ENCODE results near the gene SIM2. TPM values are rescaled to one million over a fixed set of nuclear protein-coding genes. Genes with fewer than 3 reads are reported as not detected.

The SIM2 gene
- total RNA-seq, 4 donors from 2014 or later, result 0.42 TPM; not detected in 3

GRCh38 chr21:36735201-36735515 lies 36.2 kb downstream of the SIM2 start:
- WGBS, result 91% methylated on average over 3 of the region's 4 CpGs
- no peak for DNase-seq (ENCODE audit: extremely low spot score)

GRCh38 chr21:36735724-36736320 lies 36.9 kb downstream of the SIM2 start:
- H3K27ac ChIP-seq (replicated peaks in 1 of 4), result no peak overlapping the region
- intact Hi-C loops (cut with DNase I), result no loop called here
- H3K4me1 ChIP-seq, result no peaks in the 10 kb centered on the region
- H3K4me3 ChIP-seq, result no peak overlapping the region
- peaks cover 0 to 4% (median 0%) of the 10 kb centered on the region in 4 donors for H3K9me3 ChIP-seq
- H3K36me3 ChIP-seq, result no peaks in the 10 kb centered on the region
- TF ChIP-seq POLR2A (IDR thresholded peaks at IDR 0.05; ENCODE audit: low read depth), result no peak
- TF ChIP-seq CTCF (IDR thresholded peaks at IDR 0.05), result no peak
- no peak for TF ChIP-seq POLR2AphosphoS5 (IDR thresholded peaks at IDR 0.05)
- TF ChIP-seq EP300 (IDR thresholded peaks at IDR 0.05), result no peak
- peaks cover 0 to 61% (median 0%) of the 10 kb centered on the region in 4 donors for H3K27me3 ChIP-seq
- DNase-seq (ENCODE audit: extremely low spot score), result no peak
- WGBS, result 76% methylated on average over 7 of the region's 15 CpGs

More at GRCh38 chr21:36735201-36735515, 36.2 kb downstream of the SIM2 start:
- no peak for TF ChIP-seq POLR2AphosphoS5 (IDR thresholded peaks at IDR 0.05)
- TF ChIP-seq CTCF (IDR thresholded peaks at IDR 0.05), result no peak
- TF ChIP-seq POLR2A (IDR thresholded peaks at IDR 0.05; ENCODE audit: low read depth), result no peak
- no peak for TF ChIP-seq EP300 (IDR thresholded peaks at IDR 0.05)
- Histone ChIP-seq H3K4me3 (no peak overlapping the region), H3K4me1 (no peaks in the 10 kb centered on the region), H3K36me3 (no peaks in the 10 kb centered on the region), H3K27ac (replicated peaks in 1 of 4) (no peak overlapping the region), H3K9me3 (peaks cover 0 to 4% (median 0%) of the 10 kb centered on the region in 4 donors), H3K27me3 (peaks cover 0 to 68% (median 0%) of the 10 kb centered on the region in 4 donors)
- intact Hi-C loops (cut with DNase I), result no loop called here

- no peak for TF ChIP-seq EP300 (IDR thresholded peaks at IDR 0.05)
- TF ChIP-seq POLR2A (IDR thresholded peaks at IDR 0.05; ENCODE audit: low read depth), result no peak
- no peak for TF ChIP-seq CTCF (IDR thresholded peaks at IDR 0.05)
- no peak for TF ChIP-seq POLR2AphosphoS5 (IDR thresholded peaks at IDR 0.05)
- no peak for DNase-seq (ENCODE audit: extremely low spot score)
- WGBS, result 79% methylated on average over 12 of the region's 12 CpGs
Observed at GRCh38 chr21:36738489-36739126, 39.7 kb downstream of the SIM2 start.

DNA sequence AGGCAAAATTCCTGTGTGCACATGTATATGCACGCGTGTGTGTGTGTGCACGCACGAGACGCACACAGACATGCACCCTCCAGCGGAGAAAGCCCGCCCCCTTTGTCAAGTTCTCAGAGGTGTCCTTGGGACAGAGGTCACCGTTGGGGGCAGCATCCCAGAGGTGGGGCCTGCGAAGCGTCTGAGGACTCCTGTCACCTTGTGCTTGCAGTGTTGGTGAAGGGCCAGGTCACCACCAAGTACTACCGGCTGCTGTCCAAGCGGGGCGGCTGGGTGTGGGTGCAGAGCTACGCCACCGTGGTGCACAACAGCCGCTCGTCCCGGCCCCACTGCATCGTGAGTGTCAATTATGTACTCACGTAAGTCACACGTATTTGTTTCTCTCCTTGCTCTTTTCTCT lies 42.6 kb downstream of the SIM2 start:
- H3K27me3 ChIP-seq, result peaks cover 0 to 55% (median 0%) of the 10 kb centered on the region in 4 donors
- H3K4me3 ChIP-seq, result no peak overlapping the region
- intact Hi-C loops (cut with DNase I), result no loop called here
- H3K36me3 ChIP-seq, result no peaks in the 10 kb centered on the region
- TF ChIP-seq POLR2AphosphoS5 (IDR thresholded peaks at IDR 0.05) (no peak), CTCF (IDR thresholded peaks at IDR 0.05) (no peak), EP300 (IDR thresholded peaks at IDR 0.05) (no peak), POLR2A (IDR thresholded peaks at IDR 0.05; ENCODE audit: low read depth) (no peak)
- H3K27ac ChIP-seq (replicated peaks in 1 of 4), result no peak overlapping the region
- DNase-seq (ENCODE audit: extremely low spot score), result no peak
- WGBS, result 92% methylated on average over 18 of the region's 21 CpGs
- peaks cover 5 to 11% (median 10%) of the 10 kb centered on the region in 4 donors for H3K4me1 ChIP-seq
- no peaks in the 10 kb centered on the region for H3K9me3 ChIP-seq

More at GRCh38 chr21:36738489-36739126, 39.7 kb downstream of the SIM2 start:
- Histone ChIP-seq H3K27me3 (peaks cover 0 to 58% (median 0%) of the 10 kb centered on the region in 4 donors), H3K36me3 (no peaks in the 10 kb centered on the region), H3K4me3 (no peak overlapping the region), H3K9me3 (peaks cover 0 to 4% (median 0%) of the 10 kb centered on the region in 4 donors), H3K4me1 (no peaks in the 10 kb centered on the region), H3K27ac (replicated peaks in 1 of 4) (no peak overlapping the region)
- intact Hi-C loops (cut with DNase I), result no loop called here
